Neural cell (in vitro differentiated cells): ENCODE measurements around the gene PRF1.

ENCODE experiments used
- EP300 ChIP-seq: fragments of 450-650 bp; conservative IDR thresholded peaks from 2 replicates; pipeline ENCODE4 v1.6.1; 2014; ENCODE audit warnings: antibody characterized with exemption, mild to moderate bottlenecking, moderate library complexity; ENCODE audit not compliant: poor library complexity, severe bottlenecking
- EZH2 ChIP-seq: fragments of 200-600, 300-800 bp; shearing (Covaris generic), sonication (generic); IDR thresholded peaks from 2 replicates; pipeline ENCODE4 v1.6.1; 2014; ENCODE audit warnings: antibody characterized with exemption, low read length, borderline replicate concordance, mild to moderate bottlenecking; ENCODE audit not compliant: insufficient read depth, poor library complexity, severe bottlenecking
- MXI1 ChIP-seq: fragments of 450-650 bp; conservative IDR thresholded peaks from 2 replicates; pipeline ENCODE4 v1.6.1; 2014; ENCODE audit warnings: antibody characterized with exemption, mild to moderate bottlenecking; ENCODE audit not compliant: poor library complexity, severe bottlenecking
- POLR2AphosphoS5 ChIP-seq: IDR thresholded peaks from 2 replicates; pipeline ENCODE4 v1.6.1; 2012
- SMC3 ChIP-seq: fragments of 450-650 bp; conservative IDR thresholded peaks from 2 replicates; pipeline ENCODE4 v1.6.1; 2014; ENCODE audit warnings: antibody characterized with exemption, mild to moderate bottlenecking, moderate library complexity; ENCODE audit not compliant: poor library complexity
- TAF1 ChIP-seq: IDR thresholded peaks from 2 replicates; pipeline ENCODE4 v1.6.1; 2012; ENCODE audit warnings: low read depth
- TF ChIP-seq, protein P1 (sequence below): fragments of 450-650 bp; IDR thresholded peaks from 2 replicates; pipeline ENCODE4 v1.5.1; 2014; ENCODE audit warnings: antibody characterized with exemption, mild to moderate bottlenecking, moderate library complexity; ENCODE audit not compliant: poor library complexity, severe bottlenecking

DNA sequence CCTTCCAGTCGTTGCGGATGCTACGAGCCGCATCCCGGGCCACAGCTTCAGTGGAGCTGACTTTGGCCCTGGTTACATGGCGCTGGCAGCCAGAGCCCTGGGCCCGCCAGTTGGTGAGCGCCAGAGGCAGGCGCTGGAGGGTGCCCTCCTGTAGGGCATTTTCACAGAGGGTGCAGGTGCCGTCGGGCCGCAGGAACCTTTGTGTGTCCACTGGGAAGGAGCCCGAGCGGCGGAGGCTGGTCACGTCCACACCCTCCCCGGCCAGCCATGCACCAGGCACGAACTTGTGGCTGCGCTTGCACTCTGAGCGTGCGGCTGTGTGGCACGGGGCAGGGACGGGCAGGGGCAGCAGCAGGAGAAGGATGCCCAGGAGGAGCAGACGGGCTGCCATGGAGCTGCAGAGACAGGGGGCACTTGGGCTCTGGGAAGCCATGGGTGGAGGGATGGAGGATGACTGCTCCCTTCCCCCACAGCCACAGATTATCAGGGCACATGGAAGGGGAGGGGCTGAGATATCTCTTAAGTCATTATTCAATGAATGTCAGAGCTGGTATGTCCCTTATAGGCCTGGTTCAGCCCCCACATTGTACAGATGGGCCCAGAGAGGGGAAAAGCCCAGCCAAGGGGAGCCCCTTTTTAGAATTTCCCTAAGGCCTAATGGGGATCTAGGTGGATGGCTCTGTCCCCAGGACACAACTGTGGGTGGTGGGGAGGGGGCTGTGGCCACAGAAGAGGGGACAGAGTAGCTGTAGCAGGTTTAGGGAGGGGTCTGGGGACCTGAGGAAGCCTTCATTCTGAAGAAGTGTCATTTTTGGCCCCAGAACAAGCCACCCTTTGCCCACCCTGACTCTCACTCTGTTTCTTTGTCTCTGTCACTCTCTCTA, 1.8 kb downstream of the PRF1 start:
- no peak for TF ChIP-seq MXI1
- TF ChIP-seq, protein P1, sequence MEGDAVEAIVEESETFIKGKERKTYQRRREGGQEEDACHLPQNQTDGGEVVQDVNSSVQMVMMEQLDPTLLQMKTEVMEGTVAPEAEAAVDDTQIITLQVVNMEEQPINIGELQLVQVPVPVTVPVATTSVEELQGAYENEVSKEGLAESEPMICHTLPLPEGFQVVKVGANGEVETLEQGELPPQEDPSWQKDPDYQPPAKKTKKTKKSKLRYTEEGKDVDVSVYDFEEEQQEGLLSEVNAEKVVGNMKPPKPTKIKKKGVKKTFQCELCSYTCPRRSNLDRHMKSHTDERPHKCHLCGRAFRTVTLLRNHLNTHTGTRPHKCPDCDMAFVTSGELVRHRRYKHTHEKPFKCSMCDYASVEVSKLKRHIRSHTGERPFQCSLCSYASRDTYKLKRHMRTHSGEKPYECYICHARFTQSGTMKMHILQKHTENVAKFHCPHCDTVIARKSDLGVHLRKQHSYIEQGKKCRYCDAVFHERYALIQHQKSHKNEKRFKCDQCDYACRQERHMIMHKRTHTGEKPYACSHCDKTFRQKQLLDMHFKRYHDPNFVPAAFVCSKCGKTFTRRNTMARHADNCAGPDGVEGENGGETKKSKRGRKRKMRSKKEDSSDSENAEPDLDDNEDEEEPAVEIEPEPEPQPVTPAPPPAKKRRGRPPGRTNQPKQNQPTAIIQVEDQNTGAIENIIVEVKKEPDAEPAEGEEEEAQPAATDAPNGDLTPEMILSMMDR: no peak
- no peak for TF ChIP-seq SMC3
- no peak for TF ChIP-seq TAF1
- TF ChIP-seq POLR2AphosphoS5: no peak
- no peak for TF ChIP-seq EZH2
- TF ChIP-seq EP300: no peak
